ENCODE measurements around the gene CERS6. TPM values are rescaled to one million over a fixed set of nuclear protein-coding genes. Genes with fewer than 3 reads are reported as not detected.

The CERS6 gene
- total and polyA plus RNA-seq, 2 of the 8 experiments (the other 6 are each of a cell fraction or from before 2014, with no cell fraction given) = 6.8 to 28.2 TPM

GRCh38 chr2:168571061-168571460 is 115.0 kb downstream of the CERS6 start (continued):
- TF ChIP-seq SP2 (IDR thresholded peaks at IDR 0.05; ENCODE audit: low read length) (no peak), BRCA1 (IDR thresholded peaks at IDR 0.05; ENCODE audit: low read depth, low read length) (no peak), RAD21 (IDR thresholded peaks at IDR 0.05 in 1 of 2, conservative IDR thresholded peaks at IDR 0.05 in 1 of 2; ENCODE audit: low read depth in 2 of 2, low read length in 2 of 2) (no peak), ATF3 (IDR thresholded peaks at IDR 0.05; ENCODE audit: insufficient read depth, low read depth, low read length) (no peak)
